Hepatocyte (in vitro differentiated cells): ENCODE data around the gene NOD1. TPM values are rescaled to one million over a fixed set of nuclear protein-coding genes. Genes with fewer than 3 reads are reported as not detected.
A peak's percentile ranks its signal among the peaks of the same experiment; 100 is the strongest.

ENCODE experiments used
- DNase-seq: peaks from one replicate; pipeline ENCODE4 v3.0.0-alpha.2; 2016; ENCODE audit warnings: low spot score
- H2AFZ ChIP-seq: fragments of 200-600 bp; sonication (generic); 2 replicates; pipeline ENCODE4 v1.6.0; 2016; ENCODE audit warnings: antibody characterized with exemption, mild to moderate bottlenecking
- H3K27ac ChIP-seq: fragments of 200-600 bp; sonication (generic); 2 replicates; pipeline ENCODE4 v1.5.1; 2016; ENCODE audit warnings: mild to moderate bottlenecking
- H3K27me3 ChIP-seq: fragments of 200-600 bp; sonication (generic); 2 replicates; pipeline ENCODE4 v1.6.1; 2016
- H3K36me3 ChIP-seq: fragments of 200-600 bp; sonication (generic); replicated peaks from 2 replicates; pipeline ENCODE4 v1.5.1; 2016; ENCODE audit warnings: low read depth; ENCODE audit not compliant: insufficient read depth
- H3K4me1 ChIP-seq: fragments of 200-600 bp; sonication (generic); 2 replicates; pipeline ENCODE4 v1.5.1; 2016; ENCODE audit warnings: mild to moderate bottlenecking, moderate library complexity; ENCODE audit not compliant: insufficient read depth
- H3K4me2 ChIP-seq: fragments of 200-600 bp; sonication (generic); 2 replicates; pipeline ENCODE4 v1.6.0; 2016
- H3K4me3 ChIP-seq: fragments of 200-600 bp; sonication (generic); 2 replicates; pipeline ENCODE4 v1.5.1; 2016; ENCODE audit warnings: mild to moderate bottlenecking
- H3K79me2 ChIP-seq: fragments of 200-600 bp; sonication (generic); 2 replicates; pipeline ENCODE4 v1.6.0; 2017; ENCODE audit warnings: mild to moderate bottlenecking
- H3K9me2 ChIP-seq: fragments of 200-600 bp; sonication (generic); replicated peaks from 2 replicates; pipeline ENCODE4 v1.6.0; 2017; ENCODE audit warnings: mild to moderate bottlenecking; ENCODE audit not compliant: insufficient read depth
- H3K9me3 ChIP-seq: fragments of 200-600 bp; sonication (generic); 2 replicates; pipeline ENCODE4 v1.5.1; 2016; ENCODE audit warnings: low read depth, mild to moderate bottlenecking
- H4K20me1 ChIP-seq: fragments of 200-600 bp; sonication (generic); 2 replicates; pipeline ENCODE4 v1.6.0; 2016; ENCODE audit warnings: mild to moderate bottlenecking; ENCODE audit not compliant: insufficient read depth, poor library complexity, severe bottlenecking
- CTCF ChIP-seq: fragments of 200-600 bp; sonication (generic); IDR thresholded peaks from 2 replicates; pipeline ENCODE4 v1.5.1; 2016; ENCODE audit warnings: antibody characterized with exemption, mild to moderate bottlenecking; ENCODE audit not compliant: poor library complexity
- EZH2 ChIP-seq: fragments of 200-600 bp; sonication (generic); IDR thresholded peaks from 2 replicates; pipeline ENCODE4 v1.6.1; 2016; ENCODE audit warnings: antibody characterized with exemption, mild to moderate bottlenecking, borderline replicate concordance
- EZH2phosphoT487 ChIP-seq: fragments of 200-600 bp; sonication (generic); IDR thresholded peaks from one replicate; pipeline ENCODE4 v1.6.1; 2018; ENCODE audit warnings: antibody characterized with exemption, mild to moderate bottlenecking, low read depth, moderate library complexity; ENCODE audit not compliant: unreplicated experiment, severe bottlenecking
- WGBS: methylation state at CpG from one replicate; pipeline ENCODE4 v1.1.6; 2016; ENCODE audit warnings: low lambda C conversion rate; ENCODE audit errors: missing lambda C conversion rate; 5-methylcytosine and 5-hydroxymethylcytosine counted together
- polyA plus RNA-seq: library from polyadenylated mRNA; unstranded; fragments of >200 nt; fragmentation: Nextera tagmentation; extraction: Ambion mirVana; gene quantifications from 2 replicates; pipeline ENCODE4 v1.2.1, GENCODE V29; 2016
- total RNA-seq: library from RNA; depleted of rRNA; stranded (reverse); fragments of >200 nt; gene quantifications from 2 replicates; pipeline ENCODE4 v1.2.3, GENCODE V29; 2014

Gene NOD1
- total and polyA plus RNA-seq, 2 experiments from 2014 or later: 3.0 to 6.1 TPM

- H3K36me3 ChIP-seq: no peaks in the 10 kb centered on the region
- H2AFZ ChIP-seq: peak overlapping the region; percentile 15
- TF ChIP-seq EZH2phosphoT487 (no peak), CTCF (no peak), EZH2 (no peak)
- no peaks in the 10 kb centered on the region for H3K9me2 ChIP-seq
- DNase-seq: peak; percentile 51
- H3K27me3 ChIP-seq: no peaks in the 10 kb centered on the region
- WGBS: 63% methylated on average over 4 of the region's 4 CpGs
- peak overlapping the region; percentile 48 for H3K4me2 ChIP-seq
- H4K20me1 ChIP-seq: no peaks in the 10 kb centered on the region
- H3K79me2 ChIP-seq: peaks cover 4% of the 10 kb centered on the region
- no peak overlapping the region for H3K4me3 ChIP-seq
- H3K27ac ChIP-seq: peak overlapping the region; percentile 84
- H3K4me1 ChIP-seq: peaks cover 50% of the 10 kb centered on the region
- H3K9me3 ChIP-seq: no peaks in the 10 kb centered on the region
These were observed 9.8 kb downstream of the NOD1 start for GRCh38 chr7:30468791-30469190.

GRCh38 chr7:30468041-30468440 lies 10.5 kb downstream of the NOD1 start:
- Histone ChIP-seq H4K20me1 (no peaks in the 10 kb centered on the region), H3K9me2 (no peaks in the 10 kb centered on the region), H3K27me3 (no peaks in the 10 kb centered on the region), H3K4me3 (no peak overlapping the region), H3K4me1 (peaks cover 44% of the 10 kb centered on the region), H3K27ac (peak overlapping the region; percentile 84), H3K79me2 (peaks cover 4% of the 10 kb centered on the region), H3K9me3 (no peaks in the 10 kb centered on the region), H2AFZ (no peak overlapping the region), H3K4me2 (no peak overlapping the region), H3K36me3 (no peaks in the 10 kb centered on the region)
- TF ChIP-seq EZH2 (no peak), EZH2phosphoT487 (no peak), CTCF (no peak)
- DNase-seq: no peak
- 85% methylated on average over 2 of the region's 2 CpGs for WGBS

- Histone ChIP-seq H3K79me2 (peaks cover 4% of the 10 kb centered on the region), H3K27ac (no peak overlapping the region), H3K36me3 (no peaks in the 10 kb centered on the region), H3K9me3 (no peaks in the 10 kb centered on the region), H3K4me2 (no peak overlapping the region), H3K27me3 (no peaks in the 10 kb centered on the region), H2AFZ (no peak overlapping the region), H3K4me1 (peaks cover 36% of the 10 kb centered on the region), H3K4me3 (no peak overlapping the region), H4K20me1 (no peaks in the 10 kb centered on the region), H3K9me2 (no peaks in the 10 kb centered on the region)
- 94% methylated on average over 4 of the region's 4 CpGs for WGBS
- DNase-seq: no peak
- no peak for TF ChIP-seq EZH2phosphoT487
- TF ChIP-seq EZH2: no peak
- no peak for TF ChIP-seq CTCF
These were observed 11.3 kb downstream of the NOD1 start for GRCh38 chr7:30467271-30467670.

GRCh38 chr7:30466266-30466665 lies 12.3 kb downstream of the NOD1 start:
- DNase-seq: no peak
- H3K4me1 ChIP-seq: peaks cover 29% of the 10 kb centered on the region
- 79% methylated on average over 4 of the region's 4 CpGs for WGBS
- H3K4me2 ChIP-seq: no peak overlapping the region
- no peak overlapping the region for H2AFZ ChIP-seq
- H3K27ac ChIP-seq: peak overlapping the region; percentile 57
- H4K20me1 ChIP-seq: no peaks in the 10 kb centered on the region
- peaks cover 4% of the 10 kb centered on the region for H3K79me2 ChIP-seq
- H3K27me3 ChIP-seq: no peaks in the 10 kb centered on the region
- H3K4me3 ChIP-seq: no peak overlapping the region
- H3K9me2 ChIP-seq: no peaks in the 10 kb centered on the region
- H3K9me3 ChIP-seq: no peaks in the 10 kb centered on the region
- TF ChIP-seq EZH2phosphoT487 (no peak), CTCF (no peak), EZH2 (no peak)
- H3K36me3 ChIP-seq: no peaks in the 10 kb centered on the region
